ENCODE results near the gene BASP1.

GRCh38 chr5:17225520-17225919 is 8.1 kb downstream of the BASP1 start:
- TF ChIP-seq CTCF (IDR thresholded peaks at IDR 0.05) (no peak), POLR2A (IDR thresholded peaks at IDR 0.05) (no peak)
